GM12801 (cell line): ENCODE measurements around the gene GRAMD1A.

Source experiments
- CTCF ChIP-seq: IDR thresholded peaks from one replicate; pipeline ENCODE4 v1.5.1; 2011; ENCODE audit warnings: control low read depth; ENCODE audit not compliant: insufficient read length; ENCODE audit errors: extremely low read depth

The GRAMD1A gene

GRCh38 chr19:34984287-34984686, 15.8 kb upstream of the GRAMD1A start:
- TF ChIP-seq CTCF: no peak

- no peak for TF ChIP-seq CTCF
Observed at GRCh38 chr19:34985249-34986022, 14.7 kb upstream of the GRAMD1A start.

GRCh38 chr19:34988119-34988518, 12.0 kb upstream of the GRAMD1A start:
- no peak for TF ChIP-seq CTCF

- TF ChIP-seq CTCF: no peak
Observed at GRCh38 chr19:34989298-34989697, 10.8 kb upstream of the GRAMD1A start.

GRCh38 chr19:34990578-34991192, 9.4 kb upstream of the GRAMD1A start:
- no peak for TF ChIP-seq CTCF

GRCh38 chr19:34991542-34992333, 8.4 kb upstream of the GRAMD1A start:
- no peak for TF ChIP-seq CTCF

GRCh38 chr19:34994286-34994642, 5.9 kb upstream of the GRAMD1A start:
- TF ChIP-seq CTCF: no peak
